AG04450 (cell line): ENCODE results near the gene PCDHA1. TPM values are rescaled to one million over a fixed set of nuclear protein-coding genes. Genes with fewer than 3 reads are reported as not detected.
"Not testable (repeated sequence)": the region's sequence is repeated elsewhere in the genome, so short reads cannot be mapped to it uniquely, and the experiment has no call there.

ENCODE experiments used
- CTCF ChIA-PET: fragments of 300-600, 350-600 bp; formaldehyde crosslinking; extraction: SDS; loops from one replicate; lab custom pipeline; 2022; ENCODE audit warnings: antibody characterized with exemption, inconsistent platforms; lab: Charles Lee
- POLR2A ChIA-PET: fragments of 350-600 bp; formaldehyde crosslinking; extraction: SDS; loops from one replicate; lab custom pipeline; 2021; ENCODE audit warnings: antibody characterized with exemption, inconsistent platforms; lab: Yijun Ruan, JAX
- DNase-seq: peaks from one replicate; pipeline ENCODE4 v3.0.0-alpha.2; 2011; ENCODE audit warnings: low read depth, low spot score
- H3K27ac ChIP-seq: one replicate; pipeline ENCODE4 v1.5.1; 2012; ENCODE audit warnings: low read depth, low read length, control low read depth
- H3K27me3 ChIP-seq: one replicate; pipeline ENCODE4 v1.6.0; 2012; ENCODE audit warnings: low read length; ENCODE audit not compliant: control insufficient read depth, insufficient read depth
- H3K4me3 ChIP-seq: 2 replicates; pipeline ENCODE4 v1.5.1; 2011; ENCODE audit warnings: mild to moderate bottlenecking, low read depth, low read length, control low read depth
- H3K9me3 ChIP-seq: 2 replicates; pipeline ENCODE4 v1.5.1; 2012; ENCODE audit warnings: low read length; ENCODE audit not compliant: control insufficient read depth, insufficient read depth
- CTCF ChIP-seq: IDR thresholded peaks from 2 replicates; pipeline ENCODE4 v1.5.1; 2011; ENCODE audit warnings: low read depth, low read length, control low read depth, inconsistent platforms
- polyA plus RNA-seq: library from polyadenylated mRNA; depleted of rRNA; stranded (reverse); fragments of >200 nt; gene quantifications from 2 replicates; pipeline ENCODE4 v1.2.3, GENCODE V29; 2011

The PCDHA1 gene
- polyA plus RNA-seq, 1 experiment: 0.09 TPM

- DNase-seq: no peak
- H3K4me3 ChIP-seq: no peak overlapping the region
- H3K27me3 ChIP-seq: no peaks in the 10 kb centered on the region
- no peak overlapping the region for H3K27ac ChIP-seq
- TF ChIP-seq CTCF: 0 out of 2 replicates have a peak, but pooled peaks have one; percentile 5
- POLR2A ChIA-PET: no interaction called here
- CTCF ChIA-PET: no interaction called here
- H3K9me3 ChIP-seq: peaks cover 19% of the 10 kb centered on the region
Observed at GRCh38 chr5:140795259-140795641, 9.3 kb downstream of the PCDHA1 start.

GRCh38 chr5:140796072-140796717 is 10.3 kb downstream of the PCDHA1 start:
- peaks cover 21% of the 10 kb centered on the region for H3K9me3 ChIP-seq
- DNase-seq, H3K4me3 ChIP-seq, CTCF ChIA-PET, H3K27me3 ChIP-seq, POLR2A ChIA-PET, H3K27ac ChIP-seq: not testable (repeated sequence)

- ChIA-PET CTCF (no interaction called here), POLR2A (no interaction called here)
- H3K27ac ChIP-seq: no peak overlapping the region
- no peak for DNase-seq
- no peak for TF ChIP-seq CTCF
- H3K9me3 ChIP-seq: peaks cover 25% of the 10 kb centered on the region
- no peaks in the 10 kb centered on the region for H3K27me3 ChIP-seq
- H3K4me3 ChIP-seq: no peak overlapping the region
Observed at GRCh38 chr5:140796718-140797095, 10.8 kb downstream of the PCDHA1 start.

GRCh38 chr5:140800816-140801493 is 15.0 kb downstream of the PCDHA1 start, which contains the start of gene PCDHA3:
Gene PCDHA3 (plus strand): TSS chr5:140801057.
- CTCF ChIA-PET: no interaction called here
- no peak; the same call in 1 of the 2 replicates for TF ChIP-seq CTCF
- no peak within 1 kb of the TSS for H3K4me3 ChIP-seq
- H3K27me3 ChIP-seq: no peaks in the 10 kb centered on the region
- POLR2A ChIA-PET: no interaction called here
- H3K9me3 ChIP-seq: peaks cover 35% of the 10 kb centered on the region
- no peak within 1 kb of the TSS for H3K27ac ChIP-seq
- no peak for DNase-seq

DNA sequence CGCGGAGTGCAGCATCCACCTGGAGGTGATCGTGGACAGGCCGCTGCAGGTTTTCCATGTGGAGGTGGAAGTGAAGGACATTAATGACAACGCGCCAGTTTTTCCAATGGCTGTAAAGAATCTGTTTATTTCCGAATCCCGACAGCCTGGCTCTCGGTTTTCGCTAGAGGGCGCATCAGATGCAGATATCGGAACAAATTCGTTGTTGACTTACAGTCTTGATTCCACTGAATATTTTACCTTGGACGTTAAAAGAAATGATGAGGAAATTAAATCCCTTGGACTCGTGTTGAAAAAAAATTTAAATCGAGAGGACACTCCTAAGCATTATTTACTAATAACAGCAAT is 15.5 kb downstream of the PCDHA1 start:
- H3K27ac ChIP-seq: no peak overlapping the region
- peaks cover 30% of the 10 kb centered on the region for H3K9me3 ChIP-seq
- DNase-seq: no peak
- 0 out of 2 replicates have a peak, but pooled peaks have one; percentile 15 for TF ChIP-seq CTCF
- ChIA-PET POLR2A (no interaction called here), CTCF (no interaction called here)
- no peak overlapping the region for H3K4me3 ChIP-seq
- H3K27me3 ChIP-seq: no peaks in the 10 kb centered on the region

DNA sequence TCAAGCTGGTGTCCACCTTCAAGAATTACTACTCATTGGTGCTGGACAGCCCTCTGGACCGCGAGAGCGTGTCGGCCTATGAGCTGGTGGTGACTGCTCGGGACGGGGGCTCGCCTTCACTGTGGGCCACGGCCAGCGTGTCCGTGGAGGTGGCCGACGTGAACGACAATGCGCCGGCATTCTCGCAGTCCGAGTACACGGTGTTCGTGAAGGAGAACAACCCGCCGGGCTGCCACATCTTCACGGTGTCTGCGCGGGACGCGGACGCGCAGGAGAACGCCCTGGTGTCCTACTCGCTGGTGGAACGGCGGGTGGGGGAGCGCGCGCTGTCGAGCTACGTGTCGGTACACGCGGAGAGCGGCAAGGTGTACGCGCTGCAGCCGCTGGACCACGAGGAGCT is 16.4 kb downstream of the PCDHA1 start:
- DNase-seq, H3K27ac ChIP-seq, H3K27me3 ChIP-seq, H3K4me3 ChIP-seq, POLR2A ChIA-PET, CTCF ChIA-PET: not testable (repeated sequence)
- H3K9me3 ChIP-seq: peaks cover 29% of the 10 kb centered on the region
